Neural progenitor cell (in vitro differentiated cells): Measurements from ENCODE around the gene ING3.

ENCODE experiments used
- EZH2 ChIP-seq: fragments of 200-600 bp; sonication (generic); IDR thresholded peaks from 2 replicates; pipeline ENCODE4 v1.6.1; 2017; ENCODE audit warnings: antibody characterized with exemption, mild to moderate bottlenecking, moderate library complexity
- TF ChIP-seq, protein P1 (sequence below): fragments of 200-600 bp; sonication (generic); IDR thresholded peaks from 2 replicates; pipeline ENCODE4 v1.5.1; 2017; ENCODE audit warnings: antibody characterized with exemption, mild to moderate bottlenecking

- TF ChIP-seq, protein P1, sequence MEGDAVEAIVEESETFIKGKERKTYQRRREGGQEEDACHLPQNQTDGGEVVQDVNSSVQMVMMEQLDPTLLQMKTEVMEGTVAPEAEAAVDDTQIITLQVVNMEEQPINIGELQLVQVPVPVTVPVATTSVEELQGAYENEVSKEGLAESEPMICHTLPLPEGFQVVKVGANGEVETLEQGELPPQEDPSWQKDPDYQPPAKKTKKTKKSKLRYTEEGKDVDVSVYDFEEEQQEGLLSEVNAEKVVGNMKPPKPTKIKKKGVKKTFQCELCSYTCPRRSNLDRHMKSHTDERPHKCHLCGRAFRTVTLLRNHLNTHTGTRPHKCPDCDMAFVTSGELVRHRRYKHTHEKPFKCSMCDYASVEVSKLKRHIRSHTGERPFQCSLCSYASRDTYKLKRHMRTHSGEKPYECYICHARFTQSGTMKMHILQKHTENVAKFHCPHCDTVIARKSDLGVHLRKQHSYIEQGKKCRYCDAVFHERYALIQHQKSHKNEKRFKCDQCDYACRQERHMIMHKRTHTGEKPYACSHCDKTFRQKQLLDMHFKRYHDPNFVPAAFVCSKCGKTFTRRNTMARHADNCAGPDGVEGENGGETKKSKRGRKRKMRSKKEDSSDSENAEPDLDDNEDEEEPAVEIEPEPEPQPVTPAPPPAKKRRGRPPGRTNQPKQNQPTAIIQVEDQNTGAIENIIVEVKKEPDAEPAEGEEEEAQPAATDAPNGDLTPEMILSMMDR, result no peak
- no peak for TF ChIP-seq EZH2
These were observed 31.5 kb downstream of the ING3 start for GRCh38 chr7:120981888-120982615.
